Measurements from ENCODE around the gene SLC44A1. TPM values are rescaled to one million over a fixed set of nuclear protein-coding genes. Genes with fewer than 3 reads are reported as not detected.
A peak's percentile ranks its signal among the peaks of the same experiment; 100 is the strongest.
"Not testable (repeated sequence)": the region's sequence is repeated elsewhere in the genome, so short reads cannot be mapped to it uniquely, and the experiment has no call there.

The SLC44A1 gene
- total RNA-seq, 8 experiments from 2014 or later: 7.3 to 166 (median 24.9) TPM

- Histone ChIP-seq H3K4me3 (peak overlapping the region; percentile 49 to 64 (median 62)), H3K4me1 (replicated peaks in 1 of 2) (peaks cover 0 to 18% of the 10 kb centered on the region in 2 donors), H3K27ac (peak overlapping the region; percentile 70 to 74)
- peak in 7 of 8 experiments; percentile 1 to 37 (median 5) for ATAC-seq (replicated peaks in 6 of 8)
- in situ Hi-C loops (cut with MboI; ENCODE audit: low pct_unique_long_range_greater_than_20kb in 2 of 9, low sequenced_read_pairs in 9 of 9, unreplicated experiment in 9 of 9): loop anchor here in 2 of 9 experiments (10.0 to 25.0 kb wide), 2 partner anchors 308 to 320 kb away; partner anchors contain the start of gene ABCA1 (in 2 of the 2)
- 0 to 3% (median 0%) methylated on average over 2 to 17 of the region's 57 CpGs; no CpG with 5 or more reads in 3 of the 10 experiments for WGBS, 10 experiments
These were observed 809 bp downstream of the SLC44A1 start for GRCh38 chr9:105245029-105245890.

- peak overlapping the region; percentile 49 to 64 (median 62) for H3K4me3 ChIP-seq
- peaks cover 0 to 18% of the 10 kb centered on the region in 2 donors for H3K4me1 ChIP-seq (replicated peaks in 1 of 2)
- 0 to 15% (median 3%) methylated on average over 2 to 4 of the region's 4 CpGs; no CpG with 5 or more reads in 1 of the 10 experiments for WGBS, 10 experiments
- in situ Hi-C loops (cut with MboI; ENCODE audit: low pct_unique_long_range_greater_than_20kb in 2 of 9, low sequenced_read_pairs in 9 of 9, unreplicated experiment in 9 of 9): loop anchor here in 2 of 9 experiments (10.0 to 25.0 kb wide), 2 partner anchors 309 to 321 kb away; partner anchors contain the start of gene ABCA1 (in 2 of the 2)
- ATAC-seq (replicated peaks in 6 of 8): no peak
- H3K27ac ChIP-seq: no peak overlapping the region
These were observed 1.4 kb downstream of the SLC44A1 start for GRCh38 chr9:105245891-105246161.

GRCh38 chr9:105246656-105247173, 2.3 kb downstream of the SLC44A1 start:
- H3K27ac ChIP-seq: no peak overlapping the region

GRCh38 chr9:105248691-105249090, 4.2 kb downstream of the SLC44A1 start:
- ATAC-seq (replicated peaks in 6 of 8): no peak
- Histone ChIP-seq H3K27ac (no peak overlapping the region), H3K4me1 (replicated peaks in 1 of 2) (peaks cover 0 to 12% of the 10 kb centered on the region in 2 donors), H3K4me3 (no peak overlapping the region)
- WGBS, 10 experiments: 9 to 94% (median 70%) methylated on average over 1 to 3 of the region's 3 CpGs; no CpG with 5 or more reads in 1 of the 10 experiments
- in situ Hi-C loops (cut with MboI; ENCODE audit: low pct_unique_long_range_greater_than_20kb in 2 of 9, low sequenced_read_pairs in 9 of 9, unreplicated experiment in 9 of 9): loop anchor here in 2 of 9 experiments (10.0 to 25.0 kb wide), 2 partner anchors 311 to 324 kb away; partner anchors contain the start of gene ABCA1 (in 2 of the 2)

More at GRCh38 chr9:105246656-105247173, 2.3 kb downstream of the SLC44A1 start:
- H3K4me1 ChIP-seq (replicated peaks in 1 of 2): peaks cover 0 to 16% of the 10 kb centered on the region in 2 donors
- in situ Hi-C loops (cut with MboI; ENCODE audit: low pct_unique_long_range_greater_than_20kb in 2 of 9, low sequenced_read_pairs in 9 of 9, unreplicated experiment in 9 of 9): loop anchor here in 2 of 9 experiments (10.0 to 25.0 kb wide), 2 partner anchors 309 to 322 kb away; partner anchors contain the start of gene ABCA1 (in 2 of the 2)
- H3K4me3 ChIP-seq: no peak overlapping the region
- WGBS, 10 experiments: 2 to 83% (median 61%) methylated on average over 1 to 5 of the region's 5 CpGs
- ATAC-seq (replicated peaks in 6 of 8): no peak

- Histone ChIP-seq H3K4me1 (replicated peaks in 1 of 2) (peaks cover 0 to 7% of the 10 kb centered on the region in 2 donors), H3K27ac (no peak overlapping the region), H3K4me3 (no peak overlapping the region)
- no peak for ATAC-seq (replicated peaks in 6 of 8)
- 83 to 100% (median 95%) methylated on average over 1 to 5 of the region's 8 CpGs; no CpG with 5 or more reads in 1 of the 10 experiments for WGBS, 10 experiments
- in situ Hi-C loops (cut with MboI; ENCODE audit: low pct_unique_long_range_greater_than_20kb in 2 of 9, low sequenced_read_pairs in 9 of 9, unreplicated experiment in 9 of 9): no loop called here
These were observed 6.7 kb downstream of the SLC44A1 start for GRCh38 chr9:105251133-105251532.

GRCh38 chr9:105251733-105252404, 7.4 kb downstream of the SLC44A1 start:
- Histone ChIP-seq H3K27ac (no peak overlapping the region), H3K4me1 (replicated peaks in 1 of 2) (no peaks in the 10 kb centered on the region), H3K4me3 (no peak overlapping the region)
- peak in 1 of 8 experiments; percentile 24 for ATAC-seq (replicated peaks in 6 of 8)
- in situ Hi-C loops (cut with MboI; ENCODE audit: low pct_unique_long_range_greater_than_20kb in 2 of 9, low sequenced_read_pairs in 9 of 9, unreplicated experiment in 9 of 9): no loop called here
- WGBS, 10 experiments: 81 to 100% (median 91%) methylated on average over 3 to 5 of the region's 5 CpGs

GRCh38 chr9:105252405-105252756, 7.9 kb downstream of the SLC44A1 start:
- Histone ChIP-seq H3K4me1 (replicated peaks in 1 of 2) (peaks cover 0 to under 1% of the 10 kb centered on the region in 2 donors), H3K4me3 (no peak overlapping the region), H3K27ac (no peak overlapping the region)
- no peak for ATAC-seq (replicated peaks in 6 of 8)
- 84 to 100% (median 94%) methylated on average over 1 to 5 of the region's 5 CpGs; no CpG with 5 or more reads in 1 of the 10 experiments for WGBS, 10 experiments
- in situ Hi-C loops (cut with MboI; ENCODE audit: low pct_unique_long_range_greater_than_20kb in 2 of 9, low sequenced_read_pairs in 9 of 9, unreplicated experiment in 9 of 9): no loop called here

GRCh38 chr9:105254226-105254625, 9.8 kb downstream of the SLC44A1 start:
- Histone ChIP-seq H3K4me1 (replicated peaks in 1 of 2) (peaks cover 0 to 4% of the 10 kb centered on the region in 2 donors), H3K4me3 (no peak overlapping the region), H3K27ac (no peak overlapping the region)
- in situ Hi-C loops (cut with MboI; ENCODE audit: low pct_unique_long_range_greater_than_20kb in 2 of 9, low sequenced_read_pairs in 9 of 9, unreplicated experiment in 9 of 9): no loop called here
- WGBS, 10 experiments: 65 to 96% (median 88%) methylated on average over 1 to 4 of the region's 4 CpGs; no CpG with 5 or more reads in 3 of the 10 experiments
- ATAC-seq (replicated peaks in 6 of 8): no peak

- in situ Hi-C loops (cut with MboI; ENCODE audit: low pct_unique_long_range_greater_than_20kb in 2 of 9, low sequenced_read_pairs in 9 of 9, unreplicated experiment in 9 of 9): no loop called here
- no peak for ATAC-seq (replicated peaks in 6 of 8)
- no peak overlapping the region for H3K27ac ChIP-seq
- H3K4me3 ChIP-seq: no peak overlapping the region
- peaks cover 0 to 7% of the 10 kb centered on the region in 2 donors for H3K4me1 ChIP-seq (replicated peaks in 1 of 2)
These were observed 11.0 kb downstream of the SLC44A1 start for GRCh38 chr9:105255421-105255820.

GRCh38 chr9:105256569-105256968, 12.1 kb downstream of the SLC44A1 start:
- in situ Hi-C loops (cut with MboI; ENCODE audit: low pct_unique_long_range_greater_than_20kb in 2 of 9, low sequenced_read_pairs in 9 of 9, unreplicated experiment in 9 of 9); ATAC-seq (replicated peaks in 6 of 8); H3K27ac ChIP-seq; H3K4me3 ChIP-seq; H3K4me1 ChIP-seq (replicated peaks in 1 of 2): not testable (repeated sequence)
- WGBS, 10 experiments: 93 to 100% (median 99%) methylated on average over 1 to 4 of the region's 4 CpGs

- no peak overlapping the region for H3K27ac ChIP-seq
- 50 to 100% (median 92%) methylated on average over 1 to 2 of the region's 2 CpGs; no CpG with 5 or more reads in 1 of the 10 experiments for whole genome bisulfite sequencing, 10 experiments
These were observed 13.4 kb downstream of the SLC44A1 start for GRCh38 chr9:105257809-105258208.

GRCh38 chr9:105258225-105258737, 13.8 kb downstream of the SLC44A1 start:
- H3K4me3 ChIP-seq: no peak overlapping the region
- H3K27ac ChIP-seq: no peak overlapping the region
- ATAC-seq (replicated peaks in 6 of 8): no peak
- H3K4me1 ChIP-seq (replicated peaks in 1 of 2): peaks cover 0 to 7% of the 10 kb centered on the region in 2 donors
- WGBS, 10 experiments: 61 to 100% (median 95%) methylated on average over 1 to 3 of the region's 3 CpGs; no CpG with 5 or more reads in 4 of the 10 experiments
- in situ Hi-C loops (cut with MboI; ENCODE audit: low pct_unique_long_range_greater_than_20kb in 2 of 9, low sequenced_read_pairs in 9 of 9, unreplicated experiment in 9 of 9): no loop called here

More at GRCh38 chr9:105257809-105258208, 13.4 kb downstream of the SLC44A1 start:
- ATAC-seq (replicated peaks in 6 of 8): no peak
- Histone ChIP-seq H3K4me1 (replicated peaks in 1 of 2) (peaks cover 0 to 7% of the 10 kb centered on the region in 2 donors), H3K4me3 (no peak overlapping the region)
- in situ Hi-C loops (cut with MboI; ENCODE audit: low pct_unique_long_range_greater_than_20kb in 2 of 9, low sequenced_read_pairs in 9 of 9, unreplicated experiment in 9 of 9): no loop called here

Measured in motor neuron (in vitro differentiated cells).